GM12865 (cell line): ENCODE measurements around the gene HAX1.
A peak's percentile ranks its signal among the peaks of the same experiment; 100 is the strongest.

Source experiments
- DNase-seq: peaks from one replicate; pipeline ENCODE4 v3.0.0; 2010; ENCODE audit warnings: low read depth
- H3K4me3 ChIP-seq: 2 replicates; pipeline ENCODE4 v1.5.1; 2011; ENCODE audit warnings: mild to moderate bottlenecking, low read depth, low read length, control low read depth
- TF ChIP-seq, protein P1 (sequence below): IDR thresholded peaks from 2 replicates; pipeline ENCODE4 v1.5.1; 2011; ENCODE audit warnings: low read length, control low read depth, low read depth, inconsistent platforms; ENCODE audit not compliant: insufficient read depth; ENCODE audit errors: missing control alignments

The HAX1 gene

DNA sequence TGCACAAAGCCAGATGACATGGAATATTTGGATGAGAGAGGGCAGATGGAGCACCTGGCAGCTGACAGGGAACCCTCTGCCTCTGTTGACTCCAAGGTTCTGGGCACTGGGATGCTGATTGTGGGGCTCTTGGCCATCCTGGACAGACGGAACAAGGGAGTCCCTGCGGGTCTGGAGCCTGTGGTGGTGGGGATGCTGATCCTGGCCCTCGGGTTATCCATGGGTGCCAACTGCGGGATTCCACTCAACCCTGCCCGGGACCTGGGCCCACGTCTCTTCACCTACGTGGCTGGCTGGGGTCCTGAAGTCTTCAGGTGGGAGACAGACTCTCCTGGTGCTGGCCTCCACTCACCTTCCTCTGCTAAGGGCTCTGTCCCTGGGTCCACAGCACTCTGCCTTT, 51.1 kb downstream of the HAX1 start:
- TF ChIP-seq, protein P1, sequence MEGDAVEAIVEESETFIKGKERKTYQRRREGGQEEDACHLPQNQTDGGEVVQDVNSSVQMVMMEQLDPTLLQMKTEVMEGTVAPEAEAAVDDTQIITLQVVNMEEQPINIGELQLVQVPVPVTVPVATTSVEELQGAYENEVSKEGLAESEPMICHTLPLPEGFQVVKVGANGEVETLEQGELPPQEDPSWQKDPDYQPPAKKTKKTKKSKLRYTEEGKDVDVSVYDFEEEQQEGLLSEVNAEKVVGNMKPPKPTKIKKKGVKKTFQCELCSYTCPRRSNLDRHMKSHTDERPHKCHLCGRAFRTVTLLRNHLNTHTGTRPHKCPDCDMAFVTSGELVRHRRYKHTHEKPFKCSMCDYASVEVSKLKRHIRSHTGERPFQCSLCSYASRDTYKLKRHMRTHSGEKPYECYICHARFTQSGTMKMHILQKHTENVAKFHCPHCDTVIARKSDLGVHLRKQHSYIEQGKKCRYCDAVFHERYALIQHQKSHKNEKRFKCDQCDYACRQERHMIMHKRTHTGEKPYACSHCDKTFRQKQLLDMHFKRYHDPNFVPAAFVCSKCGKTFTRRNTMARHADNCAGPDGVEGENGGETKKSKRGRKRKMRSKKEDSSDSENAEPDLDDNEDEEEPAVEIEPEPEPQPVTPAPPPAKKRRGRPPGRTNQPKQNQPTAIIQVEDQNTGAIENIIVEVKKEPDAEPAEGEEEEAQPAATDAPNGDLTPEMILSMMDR, result no peak
- H3K4me3 ChIP-seq, result no peak overlapping the region
- DNase-seq, result no peak

DNA sequence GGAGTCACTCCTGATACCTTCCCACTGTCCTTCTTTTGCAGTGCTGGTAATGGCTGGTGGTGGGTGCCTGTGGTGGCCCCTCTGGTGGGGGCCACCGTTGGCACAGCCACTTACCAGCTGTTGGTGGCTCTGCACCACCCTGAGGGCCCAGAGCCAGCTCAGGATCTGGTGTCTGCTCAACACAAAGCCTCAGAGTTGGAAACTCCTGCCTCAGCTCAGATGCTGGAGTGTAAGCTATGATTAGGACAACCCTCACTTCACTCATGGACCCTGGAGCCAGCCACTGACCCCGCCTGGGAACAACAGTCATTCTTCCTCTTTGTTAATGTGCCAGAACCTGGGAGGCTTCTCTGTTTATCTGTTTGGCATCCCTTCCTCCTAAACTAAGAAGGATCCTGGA, 51.8 kb downstream of the HAX1 start:
- TF ChIP-seq, protein P1, result no peak
- DNase-seq, result no peak
- H3K4me3 ChIP-seq, result no peak overlapping the region

DNA sequence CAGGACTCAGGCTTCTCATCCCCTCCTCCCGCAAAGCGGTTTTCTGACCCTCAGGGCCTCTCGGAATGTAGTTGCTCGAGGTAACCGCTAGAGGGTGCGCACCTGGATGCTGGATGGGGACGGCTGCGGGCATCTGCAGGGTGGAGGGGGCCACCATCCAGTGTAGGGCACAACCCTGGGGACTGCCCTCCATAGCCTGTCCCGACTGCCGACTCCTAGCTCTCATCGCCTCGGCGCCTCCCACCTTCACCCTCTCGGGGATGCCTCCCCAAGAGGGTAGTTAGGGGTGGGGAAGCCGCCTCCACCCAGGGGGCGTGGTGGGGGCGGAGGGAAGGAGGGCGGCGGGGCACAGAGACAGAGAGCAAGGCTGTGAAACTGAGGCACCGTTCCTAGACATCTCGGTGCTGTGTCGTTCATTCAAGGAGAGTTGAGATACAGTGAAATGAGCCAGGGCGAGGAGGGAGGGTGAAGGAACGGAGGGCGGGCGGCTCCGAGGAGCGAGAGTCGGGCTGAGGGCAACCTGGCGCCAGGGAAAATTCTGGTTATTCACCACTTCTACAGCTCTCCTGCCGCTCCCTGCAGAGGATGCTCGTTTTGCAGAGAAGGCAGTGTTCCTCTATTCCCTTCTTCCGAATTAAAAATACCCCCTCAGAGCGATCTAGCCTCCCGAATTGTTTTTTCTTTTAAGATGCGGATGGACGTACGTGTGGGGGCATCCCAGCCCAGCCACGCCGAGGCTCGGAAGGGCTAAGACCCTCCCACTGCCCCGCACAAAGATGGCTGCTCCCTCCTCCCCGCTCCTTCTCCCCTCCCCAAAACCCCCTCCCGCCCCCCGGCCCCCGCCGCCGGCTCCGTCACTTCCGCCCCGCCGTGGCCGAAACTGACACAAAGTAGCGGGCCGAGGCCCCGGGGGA, 52.5 kb downstream of the HAX1 start, which contains the start of gene ATP8B2:
TSS of gene ATP8B2 (plus strand) at position 857 of the 914 bp plus-strand sequence. CDS start 2,617 bp downstream, outside the sequence.
- H3K4me3 ChIP-seq, result peak within 1 kb of the TSS; percentile 74
- DNase-seq, result peak; percentile 86
- TF ChIP-seq, protein P1, result peak; percentile 96
